Adrenal gland (tissue), 12 donors: ENCODE results near the gene CLIP2. TPM values are rescaled to one million over a fixed set of nuclear protein-coding genes. Genes with fewer than 3 reads are reported as not detected.
"Not testable (repeated sequence)": the region's sequence is repeated elsewhere in the genome, so short reads cannot be mapped to it uniquely, and the experiment has no call there.

Source experiments
- DNase-seq, 7 donors: peaks; one replicate each; pipeline ENCODE4 v3.0.0-alpha.2; 2019 to 2020
- H3K27ac ChIP-seq, 5 donors: fragments of 200-600 bp; sonication (generic) in 4 of 5; 1 replicate in 3 of 5; 2 replicates in 2 of 5; pipeline versions ENCODE4 v1.5.1 to v1.8.0; 2016 to 2020; ENCODE audit warnings: mild to moderate bottlenecking in 1 of 5
- H3K27me3 ChIP-seq: fragments of 200-600 bp; 2 replicates; pipeline ENCODE4 v1.8.0; 2021
- H3K36me3 ChIP-seq, 2 donors: fragments of 200-600 bp; replicated peaks in 1 of 2; 1 replicate in 1 of 2; 2 replicates in 1 of 2; pipeline versions ENCODE4 v1.5.1 to v1.8.0; 2018 to 2022
- H3K4me1 ChIP-seq, 2 donors: fragments of 200-600 bp; replicated peaks in 1 of 2; 1 replicate in 1 of 2; 2 replicates in 1 of 2; pipeline versions ENCODE4 v1.5.1 to v1.8.0; 2018 to 2021
- H3K4me3 ChIP-seq, 4 donors: fragments of 200-600 bp; sonication (generic) in 3 of 4; one replicate each; pipeline ENCODE4 v1.5.1; 2016 to 2018
- H3K9me3 ChIP-seq, 3 donors: fragments of 200-600 bp; sonication (generic) in 1 of 3; replicated peaks in 1 of 3; 1 replicate in 2 of 3; 2 replicates in 1 of 3; pipeline versions ENCODE4 v1.5.1 to v1.8.0; 2016 to 2021
- CTCF ChIP-seq, 6 experiments: fragments of 450-650 bp in 4 of 6; fragments of 200-600 bp in 2 of 6; sonication (generic) in 1 of 6; IDR thresholded peaks; 1 replicate in 5 of 6; 2 replicates in 1 of 6; pipeline versions ENCODE4 v1.5.1 to v1.8.0; 2016 to 2021; ENCODE audit warnings: antibody characterized with exemption in 6 of 6, mild to moderate bottlenecking in 2 of 6, moderate library complexity in 1 of 6
- POLR2A ChIP-seq, 2 donors: fragments of 450-650 bp; IDR thresholded peaks; one replicate each; pipeline ENCODE4 v1.6.1; 2017; ENCODE audit warnings: antibody characterized with exemption in 2 of 2, mild to moderate bottlenecking in 2 of 2, moderate library complexity in 1 of 2
- WGBS, 4 donors: extraction: QIAGEN DNeasy Blood & Tissue Kit in 2 of 4; methylation state at CpG; one replicate each; pipeline versions ENCODE4 v1.1.5 to v1.1.7; 2013 to 2017; 5-methylcytosine and 5-hydroxymethylcytosine counted together
- intact Hi-C, 2 donors: fragments of 100-400 bp; cut with DNase I; formaldehyde crosslinking; loops; one replicate each; pipeline versions ENCODE4 v1.14.1 to v1.15.0; 2022 to 2023
- polyA plus RNA-seq, 3 donors: library from polyadenylated mRNA; stranded (reverse); fragments of 200-250 nt in 2 of 3; fragments of 350-450 nt in 1 of 3; fragmentation: Illumina TruSeq in 1 of 3; extraction: RNeasy Lipid Tissue Mini Kit (QIAGEN cat#74804) in 1 of 3; gene quantifications; one replicate each; pipeline ENCODE4 v1.2.3, GENCODE V29; 2013 to 2014
- total RNA-seq, 9 donors: library from RNA; depleted of rRNA in 4 of 9; stranded (reverse); fragments of >200 nt in 4 of 9; fragments of 120-200 nt in 1 of 9; fragmentation: NEBNext Ultra II Directional in 1 of 9; extraction: Animal tissue kit (Norgen Biotek cat#: 25700) in 1 of 9; gene quantifications; one replicate each; pipeline versions ENCODE4 v1.1.0 to v1.2.4, GENCODE V29; 2013 to 2023
- donor health status: healthy with polysubstance abuse.
- donor health status: Bipolar disorder and iron deficiency.
- donor health status: DM: yes; HTN: yes; CAD: no.
- donor health status: DM: no; HTN: no; CAD: no.
- donor health status: DM: no; HTN: no; CAD: no.
- donor health status: DM: yes; HTN: yes; CAD: no.

Gene CLIP2
- total and polyA plus RNA-seq, 12 donors: 6.8 to 48.6 (median 25.6) TPM

- Histone ChIP-seq H3K36me3 (peaks cover 0 to 20% of the 10 kb centered on the region in 2 donors), H3K4me1 (peaks cover 12 to 33% of the 10 kb centered on the region in 2 donors), H3K27ac (peak within 1 kb of the TSS; percentile 61 to 98 (median 90)), H3K4me3 (peak within 1 kb of the TSS; percentile 67 to 84 (median 72)), H3K27me3 (no peaks in the 10 kb centered on the region), H3K9me3 (no peaks in the 10 kb centered on the region)
- peak; percentile 6 to 81 (median 52) for TF ChIP-seq CTCF (IDR thresholded peaks at IDR 0.05)
- TF ChIP-seq POLR2A (IDR thresholded peaks at IDR 0.05): peak; percentile 63 to 79
- 0 to 1% (median 1%) methylated on average over 11 to 75 of the region's 75 CpGs for WGBS, 4 donors
- intact Hi-C loops: loop anchor here in 1 of 2 donors (5.0 kb wide), 1 partner anchor 38 kb away; no protein-coding TSS in a partner anchor
- DNase-seq: peak; percentile 97 to 98 (median 98)
Observed at GRCh38 chr7:74254129-74254857, 34.9 kb upstream of the CLIP2 start, which contains the start of gene RFC2. Gene RFC2, minus strand, starts transcription at chr7:74254399. Its CDS starts 16 bp downstream, at chr7:74254383.

DNA sequence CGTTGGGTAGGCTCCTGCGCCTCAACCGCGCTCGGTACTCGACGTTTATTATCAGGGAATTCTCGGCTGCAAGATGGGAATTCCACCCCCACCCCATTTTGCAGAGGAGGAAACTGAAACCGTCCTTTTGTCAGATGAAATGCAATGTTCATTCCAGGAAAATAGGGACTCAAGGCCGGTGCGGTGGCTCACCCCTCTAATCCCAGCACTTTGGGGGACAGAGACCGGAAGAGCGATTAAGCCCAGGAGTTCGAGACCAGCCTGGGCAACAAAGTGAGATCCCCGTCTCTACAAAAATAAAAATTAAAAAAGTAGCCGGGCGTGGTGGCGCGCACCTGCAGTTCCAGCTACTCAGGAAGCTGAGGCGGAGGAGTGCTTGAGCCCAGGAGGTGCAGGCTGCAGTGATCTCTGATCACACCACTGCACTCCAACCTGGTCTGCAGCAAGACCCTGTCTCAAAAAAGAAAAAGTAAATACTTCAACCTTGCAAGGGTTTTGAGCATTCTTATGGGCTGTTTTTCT, 34.3 kb upstream of the CLIP2 start:
- Histone ChIP-seq H3K4me3 (peak overlapping the region; percentile 29 to 84 (median 57)), H3K27ac (peak overlapping the region; percentile 61 to 98 (median 90)), H3K27me3 (no peaks in the 10 kb centered on the region), H3K9me3 (no peaks in the 10 kb centered on the region), H3K4me1 (peaks cover 12 to 33% of the 10 kb centered on the region in 2 donors), H3K36me3 (peaks cover 0 to 14% of the 10 kb centered on the region in 2 donors)
- peak in 1 of 2 donors; percentile 3 for TF ChIP-seq POLR2A (IDR thresholded peaks at IDR 0.05)
- no peak for TF ChIP-seq CTCF (IDR thresholded peaks at IDR 0.05)
- WGBS, 4 donors: 14 to 29% (median 17%) methylated on average over 11 to 20 of the region's 20 CpGs
- no peak for DNase-seq
- intact Hi-C loops: loop anchor here in 1 of 2 donors (5.0 kb wide), 1 partner anchor 37 kb away; no protein-coding TSS in a partner anchor

GRCh38 chr7:74255461-74255860, 33.7 kb upstream of the CLIP2 start:
- intact Hi-C loops, DNase-seq, H3K27me3 ChIP-seq, H3K36me3 ChIP-seq, H3K9me3 ChIP-seq: not testable (repeated sequence)
- 89 to 90% (median 90%) methylated on average over 6 of the region's 6 CpGs for WGBS, 4 donors
- H3K27ac ChIP-seq: peak overlapping the region in 4 of 5 donors; percentile 80 to 98 (median 94)
- H3K4me1 ChIP-seq: peaks cover 12 to 33% of the 10 kb centered on the region in 2 donors
- H3K4me3 ChIP-seq: peak overlapping the region in 1 of 4 donors; percentile 69

DNA sequence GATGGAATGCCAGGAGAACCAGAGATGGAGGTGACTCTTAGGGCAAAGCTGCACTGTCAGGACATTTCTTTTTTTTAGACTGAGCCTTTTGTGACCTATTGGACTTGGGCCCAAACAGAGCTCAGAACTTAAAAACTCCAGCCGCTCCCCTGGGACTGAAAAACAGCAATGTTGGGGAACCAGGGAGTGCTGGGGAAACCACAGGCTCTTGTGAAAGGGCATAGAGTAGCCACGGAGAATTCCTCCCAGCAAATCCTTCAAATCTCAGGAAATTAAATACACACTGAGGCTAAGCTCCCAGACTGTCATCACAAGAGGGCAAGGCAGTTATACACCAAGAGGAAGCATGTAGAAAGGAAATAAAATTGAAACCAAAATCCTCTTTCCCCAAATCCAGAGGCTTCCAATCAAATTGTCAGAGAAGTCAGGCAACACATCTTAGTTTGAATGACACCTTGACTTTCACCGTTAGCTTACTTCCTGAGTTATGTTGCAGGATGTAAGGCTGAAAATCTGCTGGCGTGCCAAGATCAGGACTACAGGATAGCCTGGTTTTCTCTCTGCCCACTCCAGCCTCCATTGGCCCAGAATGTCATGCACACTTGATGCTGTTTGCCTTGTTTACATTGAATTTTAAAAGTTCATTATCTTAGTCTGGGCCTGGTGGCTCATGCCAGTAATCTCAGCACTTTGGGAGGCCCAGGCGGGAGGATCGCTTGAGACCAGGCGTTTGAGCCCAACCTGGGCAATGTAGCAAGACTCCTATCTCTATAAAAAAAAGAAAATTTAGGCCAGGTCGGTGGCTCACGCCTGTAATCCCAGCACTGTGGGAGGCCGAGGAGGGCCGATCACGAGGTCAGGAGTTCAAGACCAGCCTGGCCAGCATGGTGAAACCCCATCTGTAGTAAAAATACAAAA, 32.5 kb upstream of the CLIP2 start:
- peak overlapping the region in 4 of 5 donors; percentile 15 to 98 (median 64) for H3K27ac ChIP-seq
- TF ChIP-seq CTCF (IDR thresholded peaks at IDR 0.05): no peak
- TF ChIP-seq POLR2A (IDR thresholded peaks at IDR 0.05): no peak
- H3K4me3 ChIP-seq: no peak overlapping the region
- WGBS, 4 donors: 77 to 82% (median 79%) methylated on average over 12 of the region's 12 CpGs
- no peaks in the 10 kb centered on the region for H3K9me3 ChIP-seq
- intact Hi-C loops: no loop called here
- peaks cover 12 to 33% of the 10 kb centered on the region in 2 donors for H3K4me1 ChIP-seq
- H3K27me3 ChIP-seq: no peaks in the 10 kb centered on the region
- no peaks in the 10 kb centered on the region for H3K36me3 ChIP-seq
- peak in 5 of 7 donors; percentile 34 to 70 (median 49) for DNase-seq
